Breast epithelium (tissue), 4 donors: ENCODE results near the gene ATL1. TPM values are rescaled to one million over a fixed set of nuclear protein-coding genes. Genes with fewer than 3 reads are reported as not detected.

Experiments used
- DNase-seq, 2 donors: peaks; one replicate each; pipeline ENCODE4 v3.0.0-alpha.2; 2019; ENCODE audit warnings: low spot score in 2 of 2
- H3K27ac ChIP-seq, 2 donors: fragments of 200-600 bp; sonication (generic) in 1 of 2; one replicate each; pipeline ENCODE4 v1.5.1; 2016 to 2019; ENCODE audit warnings: mild to moderate bottlenecking in 1 of 2
- H3K27me3 ChIP-seq, 2 donors: fragments of 200-600 bp; sonication (generic) in 1 of 2; one replicate each; pipeline versions ENCODE4 v1.5.1 to v1.6.0; 2017 to 2019; ENCODE audit warnings: control low read depth in 1 of 2, mild to moderate bottlenecking in 1 of 2
- H3K36me3 ChIP-seq: fragments of 200-600 bp; one replicate; pipeline ENCODE4 v1.5.1; 2019
- H3K4me1 ChIP-seq, 2 donors: fragments of 200-600 bp; sonication (generic); one replicate each; pipeline ENCODE4 v1.5.1; 2016 to 2019; ENCODE audit warnings: control low read depth in 1 of 2
- H3K4me3 ChIP-seq, 3 donors: fragments of 200-600 bp; sonication (generic); 1 replicate in 2 of 3; 2 replicates in 1 of 3; pipeline ENCODE4 v1.5.1; 2016 to 2019; ENCODE audit warnings: mild to moderate bottlenecking in 3 of 3, moderate library complexity in 2 of 3
- H3K9me3 ChIP-seq, 2 donors: fragments of 200-600 bp; sonication (generic) in 1 of 2; one replicate each; pipeline ENCODE4 v1.5.1; 2016 to 2019; ENCODE audit warnings: control low read depth in 1 of 2
- CTCF ChIP-seq, 3 donors: fragments of 450-650 bp; IDR thresholded peaks; one replicate each; pipeline ENCODE4 v1.5.1; 2016 to 2017; ENCODE audit warnings: antibody characterized with exemption in 3 of 3, mild to moderate bottlenecking in 3 of 3, moderate library complexity in 3 of 3
- POLR2A ChIP-seq: fragments of 450-650 bp; IDR thresholded peaks from one replicate; pipeline ENCODE4 v1.6.1; 2016; ENCODE audit warnings: antibody characterized with exemption, mild to moderate bottlenecking, moderate library complexity
- POLR2AphosphoS5 ChIP-seq, 3 donors: sonication (generic); formaldehyde crosslinking; IDR thresholded peaks; one replicate each; pipeline ENCODE4 v1.6.1; 2017; ENCODE audit warnings: antibody characterized with exemption in 3 of 3
- intact Hi-C: fragments of 100-400 bp; cut with DNase I; formaldehyde crosslinking; loops from one replicate; pipeline ENCODE4 v1.15.1; 2023; ENCODE audit warnings: low total_unique reads
- total RNA-seq, 3 donors: library from RNA; depleted of rRNA; stranded (reverse); fragments of >200 nt; gene quantifications; one replicate each; pipeline ENCODE4 v1.1.0, GENCODE V29; 2016

ATL1 gene
- total RNA-seq, 3 donors from 2014 or later: 10.4 to 23.7 (median 22.0) TPM

- Histone ChIP-seq H3K4me3 (no peak overlapping the region), H3K27me3 (no peaks in the 10 kb centered on the region), H3K4me1 (no peaks in the 10 kb centered on the region), H3K9me3 (no peaks in the 10 kb centered on the region), H3K36me3 (peaks cover 4% of the 10 kb centered on the region), H3K27ac (no peak overlapping the region)
- DNase-seq: no peak
- TF ChIP-seq CTCF (IDR thresholded peaks at IDR 0.05) (no peak), POLR2AphosphoS5 (IDR thresholded peaks at IDR 0.05) (no peak), POLR2A (no peak)
- intact Hi-C loops: no loop called here
Measured at GRCh38 chr14:50633954-50634353, 74.0 kb downstream of the ATL1 start.

GRCh38 chr14:50635141-50635540 lies 75.2 kb downstream of the ATL1 start:
- H3K27me3 ChIP-seq: no peaks in the 10 kb centered on the region
- H3K4me3 ChIP-seq: no peak overlapping the region
- DNase-seq: no peak
- H3K27ac ChIP-seq: no peak overlapping the region
- intact Hi-C loops: no loop called here
- H3K9me3 ChIP-seq: no peaks in the 10 kb centered on the region
- H3K4me1 ChIP-seq: no peaks in the 10 kb centered on the region
- TF ChIP-seq CTCF (IDR thresholded peaks at IDR 0.05) (no peak), POLR2A (no peak), POLR2AphosphoS5 (IDR thresholded peaks at IDR 0.05) (no peak)
- H3K36me3 ChIP-seq: peaks cover 4% of the 10 kb centered on the region

- H3K27me3 ChIP-seq: no peaks in the 10 kb centered on the region
- intact Hi-C loops: no loop called here
- DNase-seq: no peak
- TF ChIP-seq CTCF (IDR thresholded peaks at IDR 0.05) (no peak), POLR2A (no peak), POLR2AphosphoS5 (IDR thresholded peaks at IDR 0.05) (no peak)
- no peaks in the 10 kb centered on the region for H3K36me3 ChIP-seq
- no peaks in the 10 kb centered on the region for H3K9me3 ChIP-seq
- H3K4me3 ChIP-seq: no peak overlapping the region
- H3K27ac ChIP-seq: no peak overlapping the region
- H3K4me1 ChIP-seq: peaks cover 0 to 4% of the 10 kb centered on the region in 2 donors
Measured at GRCh38 chr14:50647282-50647681, 87.3 kb downstream of the ATL1 start.

- TF ChIP-seq CTCF (IDR thresholded peaks at IDR 0.05): no peak
- no peak for TF ChIP-seq POLR2A
- TF ChIP-seq POLR2AphosphoS5 (IDR thresholded peaks at IDR 0.05): no peak
- no peak for DNase-seq
- H3K36me3 ChIP-seq: no peaks in the 10 kb centered on the region
- peaks cover 0 to 4% of the 10 kb centered on the region in 2 donors for H3K4me1 ChIP-seq
- H3K27me3 ChIP-seq: no peaks in the 10 kb centered on the region
- intact Hi-C loops: no loop called here
- no peak overlapping the region for H3K4me3 ChIP-seq
- H3K27ac ChIP-seq: no peak overlapping the region
- no peaks in the 10 kb centered on the region for H3K9me3 ChIP-seq
Measured at GRCh38 chr14:50647753-50648152, 87.8 kb downstream of the ATL1 start.

DNA sequence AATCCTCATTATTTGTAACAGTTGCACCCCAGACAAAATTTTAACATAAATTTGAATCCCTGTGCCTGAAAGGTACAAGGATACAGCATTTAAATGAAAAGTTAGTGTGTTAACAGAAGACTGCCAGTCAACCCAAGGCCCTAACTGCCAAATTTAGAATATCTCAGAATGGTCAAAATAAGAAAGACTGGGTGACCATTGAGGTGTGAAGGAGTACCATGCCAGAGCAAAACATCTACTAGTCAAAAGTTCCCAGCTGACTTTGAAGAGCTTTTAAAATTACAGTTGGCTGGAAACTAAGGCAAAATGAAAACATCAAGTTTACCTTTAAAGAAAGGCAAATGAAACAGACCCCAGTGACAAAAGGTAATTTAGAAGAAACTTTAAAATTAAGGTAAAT lies 89.7 kb downstream of the ATL1 start:
- H3K27me3 ChIP-seq: no peaks in the 10 kb centered on the region
- no peak for DNase-seq
- TF ChIP-seq POLR2AphosphoS5 (IDR thresholded peaks at IDR 0.05): no peak
- TF ChIP-seq POLR2A: no peak
- TF ChIP-seq CTCF (IDR thresholded peaks at IDR 0.05): no peak
- intact Hi-C loops: no loop called here
- no peaks in the 10 kb centered on the region for H3K36me3 ChIP-seq
- H3K4me3 ChIP-seq: no peak overlapping the region
- H3K4me1 ChIP-seq: peaks cover 0 to 7% of the 10 kb centered on the region in 2 donors
- H3K9me3 ChIP-seq: no peaks in the 10 kb centered on the region
- no peak overlapping the region for H3K27ac ChIP-seq
